NCI-H2171 (cell line): ENCODE measurements around the gene SULT1E1.

Experiments
- DNase-seq: peaks from one replicate; lab custom pipeline; 2025; lab: John Stamatoyannopoulos, UW

SULT1E1 gene

GRCh38 chr4:69860052-69860451, at the start of gene SULT1E1:
Gene SULT1E1 (minus strand): TSS chr4:69860145. CDS start chr4:69857644, 2,501 bp downstream.
- no peak for DNase-seq

- no peak for DNase-seq
Observed at GRCh38 chr4:69909195-69909594, 49.2 kb upstream of the SULT1E1 start.

GRCh38 chr4:69907151-69907550, 47.2 kb upstream of the SULT1E1 start:
- DNase-seq: no peak

- no peak for DNase-seq
Observed at GRCh38 chr4:69896530-69897116, 36.7 kb upstream of the SULT1E1 start.

GRCh38 chr4:69894721-69895120, 34.8 kb upstream of the SULT1E1 start:
- no peak for DNase-seq

DNA sequence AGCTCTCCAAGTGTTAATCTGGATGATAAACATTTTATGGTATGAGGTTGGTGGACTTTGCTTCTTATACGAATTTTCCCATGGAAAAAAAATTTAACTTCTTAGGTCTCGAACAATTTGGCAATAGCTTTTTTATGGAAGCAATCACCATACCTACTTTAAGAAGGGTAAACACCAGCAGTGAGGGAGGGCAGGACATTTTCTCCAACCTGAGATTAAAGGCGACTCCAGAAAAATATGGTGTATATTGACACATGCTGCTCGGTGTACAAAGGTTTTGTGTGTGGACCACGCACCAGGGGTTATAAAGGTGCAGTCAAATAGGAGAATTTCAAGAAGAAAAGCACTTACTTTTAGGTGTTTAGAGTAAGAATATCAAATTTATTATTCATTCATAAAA, 34.2 kb upstream of the SULT1E1 start:
- no peak for DNase-seq

DNA sequence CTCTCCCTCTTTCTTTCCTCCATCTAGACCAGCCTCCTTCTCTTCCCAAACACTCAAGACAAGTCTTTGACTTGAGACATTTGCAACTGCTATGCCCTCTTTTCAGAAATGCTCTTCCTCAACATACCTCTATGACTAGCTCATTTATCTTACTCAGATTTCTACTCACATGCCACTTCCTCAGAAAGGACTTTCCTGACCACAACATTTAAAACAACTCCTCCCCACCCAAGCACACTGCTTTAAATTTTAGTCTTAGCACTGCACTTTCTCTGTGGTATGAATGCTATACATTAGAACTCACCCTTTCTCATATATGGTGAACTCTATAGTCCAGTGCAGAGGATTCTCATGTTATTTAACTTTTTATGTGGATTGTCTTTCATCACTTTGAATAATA, 28.4 kb upstream of the SULT1E1 start:
- no peak for DNase-seq

GRCh38 chr4:69882150-69882549, 22.2 kb upstream of the SULT1E1 start:
- no peak for DNase-seq

DNA sequence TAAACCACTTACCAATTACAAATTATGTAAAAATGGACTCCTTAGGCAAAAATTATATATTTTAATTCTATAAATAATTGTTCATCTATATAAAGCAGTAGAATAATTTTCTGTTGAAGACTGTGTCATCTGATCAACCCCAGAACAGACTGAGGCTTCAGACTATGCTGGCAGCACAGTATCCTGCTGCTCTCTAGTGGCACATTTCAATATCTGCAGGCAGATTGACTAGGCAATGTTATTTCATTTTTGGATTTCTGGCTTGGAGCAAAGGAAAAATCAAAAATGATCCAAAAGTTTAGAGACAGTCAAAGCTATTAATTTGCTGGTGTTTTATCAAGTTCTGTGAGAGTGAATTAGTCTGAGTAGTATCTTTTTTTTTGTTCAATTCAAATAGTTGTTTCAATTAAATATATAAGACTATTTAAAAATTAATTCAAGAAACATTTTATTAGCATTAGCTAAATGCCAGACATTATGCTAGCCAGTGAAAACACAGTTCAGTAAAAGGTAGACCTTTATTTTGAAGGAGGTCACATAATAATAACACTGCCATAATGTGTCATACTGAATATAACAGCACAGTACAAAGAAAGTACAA, 21.3 kb upstream of the SULT1E1 start:
- DNase-seq: no peak

- DNase-seq: no peak
Observed at GRCh38 chr4:69878250-69878649, 18.3 kb upstream of the SULT1E1 start.

GRCh38 chr4:69877453-69877852, 17.5 kb upstream of the SULT1E1 start:
- no peak for DNase-seq

- DNase-seq: no peak
Observed at GRCh38 chr4:69876071-69876470, 16.1 kb upstream of the SULT1E1 start.

GRCh38 chr4:69875576-69875975, 15.6 kb upstream of the SULT1E1 start:
- no peak for DNase-seq

GRCh38 chr4:69874507-69874906, 14.6 kb upstream of the SULT1E1 start:
- DNase-seq: no peak

GRCh38 chr4:69861756-69862155, 1.8 kb upstream of the SULT1E1 start:
- no peak for DNase-seq

GRCh38 chr4:69860521-69861298, 765 bp upstream of the SULT1E1 start:
- no peak for DNase-seq

GRCh38 chr4:69859140-69859685, 732 bp downstream of the SULT1E1 start:
- no peak for DNase-seq

DNA sequence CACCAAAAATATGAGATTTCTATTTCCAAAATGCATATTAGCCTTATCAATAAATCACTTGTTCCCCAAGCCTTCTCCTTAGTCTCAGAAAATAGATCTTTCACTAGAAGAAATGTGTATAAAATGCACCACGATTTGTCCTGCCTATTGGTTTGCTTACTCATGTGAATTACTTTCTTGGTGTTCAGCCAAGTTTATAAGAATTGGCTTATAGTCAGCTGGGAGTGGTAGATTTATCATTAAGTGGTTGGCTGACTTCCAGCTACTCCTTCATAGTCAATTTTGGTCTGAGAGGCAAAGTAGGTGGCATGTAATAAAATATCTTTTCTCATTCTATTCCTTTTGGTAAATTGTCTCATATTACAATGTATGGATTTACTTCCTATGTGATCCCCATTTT, 1.3 kb downstream of the SULT1E1 start:
- no peak for DNase-seq

DNA sequence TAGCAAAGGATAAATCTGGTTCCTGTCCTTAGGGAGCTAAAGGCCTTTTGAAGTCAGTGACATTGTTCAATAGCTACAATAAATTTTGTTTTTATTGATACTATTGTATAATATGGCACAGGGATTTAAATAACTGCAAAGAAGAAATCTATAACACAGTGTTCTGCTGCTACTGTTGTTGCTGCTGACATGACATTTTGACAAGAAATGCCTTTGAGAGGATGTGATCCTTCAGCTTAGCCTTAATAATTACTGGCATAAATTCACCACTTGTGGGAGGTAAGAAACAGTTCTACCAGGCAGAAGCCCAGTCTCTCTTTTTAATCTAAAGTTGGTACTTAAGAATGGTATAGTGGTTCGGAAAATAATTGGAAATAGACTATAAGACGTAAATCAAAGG, 4.1 kb downstream of the SULT1E1 start:
- no peak for DNase-seq

DNA sequence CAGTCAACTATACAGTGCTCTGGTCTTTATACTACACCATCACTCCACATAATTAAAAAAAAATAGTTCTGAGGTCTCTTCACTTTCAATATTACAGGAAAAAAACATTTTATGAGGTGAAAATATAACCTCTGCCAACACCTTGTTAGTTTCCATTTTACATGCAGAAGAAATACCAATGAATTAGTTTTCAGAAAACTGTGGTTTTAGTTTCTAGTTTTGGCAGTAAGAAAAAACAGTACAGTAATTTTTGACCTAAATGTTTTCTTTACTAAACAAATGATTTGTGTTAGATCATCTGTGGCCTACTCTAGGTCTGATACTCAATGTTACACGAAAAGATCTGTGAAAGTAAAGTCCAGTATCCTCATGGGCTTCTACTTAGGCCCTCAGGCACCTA, 10.0 kb downstream of the SULT1E1 start:
- no peak for DNase-seq

GRCh38 chr4:69849297-69849696, 10.6 kb downstream of the SULT1E1 start:
- no peak for DNase-seq

GRCh38 chr4:69848028-69848427, 11.9 kb downstream of the SULT1E1 start:
- DNase-seq: no peak

- no peak for DNase-seq
Observed at GRCh38 chr4:69843932-69844331, 16.0 kb downstream of the SULT1E1 start.
